GM12875 (cell line): ENCODE results near the gene TLCD3B.
"Not testable (repeated sequence)": the region's sequence is repeated elsewhere in the genome, so short reads cannot be mapped to it uniquely, and the experiment has no call there.

ENCODE experiments used
- H3K4me3 ChIP-seq: one replicate; pipeline ENCODE4 v1.5.1; 2011; ENCODE audit warnings: low read depth, low read length, control low read depth
- CTCF ChIP-seq: IDR thresholded peaks from 2 replicates; pipeline ENCODE4 v1.5.1; 2011; ENCODE audit warnings: low read depth, mild to moderate bottlenecking, control low read depth, inconsistent platforms, low read length, moderate library complexity, borderline replicate concordance; ENCODE audit not compliant: insufficient read depth

TLCD3B gene

GRCh38 chr16:30025156-30025555 lies 5.9 kb downstream of the TLCD3B start:
- H3K4me3 ChIP-seq: no peak overlapping the region
- no peak for TF ChIP-seq CTCF

GRCh38 chr16:30024451-30024850 lies 6.6 kb downstream of the TLCD3B start:
- no peak for TF ChIP-seq CTCF
- H3K4me3 ChIP-seq: no peak overlapping the region

GRCh38 chr16:30023586-30023985 lies 7.5 kb downstream of the TLCD3B start:
- TF ChIP-seq CTCF: no peak
- H3K4me3 ChIP-seq: no peak overlapping the region

- no peak for TF ChIP-seq CTCF
Observed at GRCh38 chr16:30022887-30023286, 8.2 kb downstream of the TLCD3B start, which contains the start of gene C16orf92. Gene C16orf92 (plus strand): TSS chr16:30023198. CDS start chr16:30023341, 143 bp downstream.

GRCh38 chr16:30018731-30019158 lies 12.3 kb downstream of the TLCD3B start:
- no peak for TF ChIP-seq CTCF
- H3K4me3 ChIP-seq: no peak overlapping the region

More at GRCh38 chr16:30022887-30023286, 8.2 kb downstream of the TLCD3B start, which contains the start of gene C16orf92:
- H3K4me3 ChIP-seq: no peak within 1 kb of the TSS

GRCh38 chr16:30017937-30018336 lies 13.1 kb downstream of the TLCD3B start:
- not testable (repeated sequence) for H3K4me3 ChIP-seq

- no peak for TF ChIP-seq CTCF
Observed at GRCh38 chr16:30017277-30017656, 13.8 kb downstream of the TLCD3B start.

More at GRCh38 chr16:30017277-30017656, 13.8 kb downstream of the TLCD3B start:
- no peak overlapping the region for H3K4me3 ChIP-seq
